GOT3 (cell line): ENCODE data around the gene BIK.
"Not testable (repeated sequence)": the region's sequence is repeated elsewhere in the genome, so short reads cannot be mapped to it uniquely, and the experiment has no call there.

Experiments used
- DNase-seq: peaks from one replicate; lab custom pipeline; 2025; ENCODE audit warnings: mixed read lengths; lab: John Stamatoyannopoulos, UW

BIK gene

GRCh38 chr22:43136255-43136654 is 25.7 kb downstream of the BIK start:
- no peak for DNase-seq

- no peak for DNase-seq
These were observed 26.3 kb downstream of the BIK start for GRCh38 chr22:43136801-43137200.

- no peak for DNase-seq
These were observed 32.5 kb downstream of the BIK start, which contains the start of gene MCAT for GRCh38 chr22:43142880-43143562. MCAT (minus strand) TSS chr22:43143398; CDS start chr22:43143348, 50 bp downstream.

DNA sequence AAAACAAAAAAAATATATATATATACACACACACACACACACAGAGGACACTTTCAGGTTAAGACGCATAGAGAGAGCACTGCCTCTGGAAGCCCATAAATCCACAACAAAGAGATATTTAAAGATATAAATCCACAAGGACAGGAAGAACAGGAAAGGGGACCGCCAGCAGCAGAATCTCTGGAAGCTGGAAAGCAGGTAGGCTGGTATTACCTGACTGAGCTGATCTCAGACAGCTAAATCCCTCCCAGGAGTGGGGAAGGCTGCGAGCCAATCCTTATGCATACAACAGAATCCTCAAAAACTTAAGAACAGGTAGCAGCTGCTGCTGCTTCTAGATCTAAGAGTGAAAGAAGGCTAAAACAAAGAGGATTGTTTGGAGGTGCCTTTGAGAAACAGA is 34.4 kb downstream of the BIK start:
- no peak for DNase-seq

- not testable (repeated sequence) for DNase-seq
These were observed 34.8 kb downstream of the BIK start for GRCh38 chr22:43145371-43145770.

DNA sequence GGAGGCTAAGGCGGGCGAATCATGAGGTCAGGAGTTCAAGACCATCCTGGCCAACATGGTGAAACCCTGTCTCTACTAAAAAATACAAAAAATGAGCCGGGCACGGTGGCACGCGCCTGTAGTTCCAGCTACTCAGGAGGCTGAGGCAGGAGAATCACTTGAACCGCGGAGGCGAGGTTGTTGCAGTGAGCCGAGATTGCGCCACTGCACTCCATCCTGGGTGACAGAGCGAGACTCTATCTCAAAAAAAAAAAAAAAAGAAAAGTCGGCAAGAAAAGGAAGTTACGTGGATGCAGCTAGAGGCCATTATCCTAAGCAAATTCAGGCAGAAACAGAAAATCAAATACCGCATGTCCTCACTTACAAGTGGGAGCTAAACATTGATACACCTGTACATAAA is 35.8 kb downstream of the BIK start:
- not testable (repeated sequence) for DNase-seq

DNA sequence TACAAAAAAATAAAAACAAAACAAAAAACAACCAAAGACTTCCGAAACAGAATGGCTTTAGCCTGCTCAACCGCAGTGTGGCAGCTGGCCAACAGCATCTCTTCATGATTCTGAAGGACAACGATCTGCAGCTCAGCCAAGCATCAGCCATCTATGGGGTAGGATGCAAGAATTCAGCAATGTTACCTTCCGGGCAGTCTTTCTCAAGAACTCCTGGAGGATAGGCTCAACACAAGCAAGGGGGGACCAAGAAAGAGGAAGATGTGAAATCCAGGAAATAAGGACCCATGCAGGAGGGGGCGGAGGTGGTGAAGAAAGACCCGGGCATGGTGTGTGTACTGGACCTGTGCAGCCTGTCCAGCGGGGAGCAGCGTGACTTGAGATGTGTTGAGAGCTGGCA is 37.3 kb downstream of the BIK start:
- DNase-seq, result no peak

GRCh38 chr22:43148581-43148980 is 38.0 kb downstream of the BIK start:
- DNase-seq, result no peak

- DNase-seq, result no peak
These were observed 40.2 kb downstream of the BIK start for GRCh38 chr22:43150731-43151206.

DNA sequence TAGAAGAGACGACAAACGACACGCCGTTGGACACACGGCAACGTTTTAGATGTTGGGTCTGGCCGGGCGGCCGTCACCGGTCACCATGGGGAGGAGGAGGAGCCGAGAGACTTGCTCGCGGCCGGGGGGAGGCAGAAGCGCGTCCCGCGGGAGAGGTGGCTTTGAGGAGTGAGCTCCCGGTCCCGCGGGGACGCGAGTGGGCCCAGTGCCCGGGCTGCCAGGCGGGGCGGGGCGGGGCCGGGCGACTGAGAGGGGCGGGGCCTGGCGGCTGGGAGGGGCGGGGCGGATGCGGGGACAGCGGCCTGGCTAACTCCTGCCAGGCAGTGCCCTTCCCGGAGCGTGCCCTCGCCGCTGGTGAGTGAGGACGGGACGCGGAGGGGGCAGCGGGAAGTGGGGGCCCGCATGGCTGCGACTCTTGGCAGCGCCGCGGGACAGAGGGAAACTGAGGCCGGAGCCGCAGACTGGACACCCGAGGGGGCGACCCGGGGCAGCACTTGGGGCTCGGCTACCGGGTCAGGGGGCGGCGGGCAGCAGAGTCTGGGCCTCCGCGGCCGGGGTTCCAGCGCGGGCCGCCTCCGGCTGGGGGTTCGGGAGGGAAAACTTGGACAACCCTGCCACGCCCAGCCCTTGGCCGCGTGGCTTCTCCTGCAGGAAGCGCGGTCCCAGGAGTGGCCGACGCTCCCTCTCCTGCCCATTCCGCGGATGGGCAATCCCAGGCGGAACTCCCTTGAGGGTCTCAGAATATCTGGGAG is 40.9 kb downstream of the BIK start, which contains the start of gene TSPO:
TSPO (plus strand) TSS at position 309 of the 752 bp plus-strand sequence. CDS start 7,680 bp downstream, outside the sequence.
- DNase-seq, result peak; percentile 55

DNA sequence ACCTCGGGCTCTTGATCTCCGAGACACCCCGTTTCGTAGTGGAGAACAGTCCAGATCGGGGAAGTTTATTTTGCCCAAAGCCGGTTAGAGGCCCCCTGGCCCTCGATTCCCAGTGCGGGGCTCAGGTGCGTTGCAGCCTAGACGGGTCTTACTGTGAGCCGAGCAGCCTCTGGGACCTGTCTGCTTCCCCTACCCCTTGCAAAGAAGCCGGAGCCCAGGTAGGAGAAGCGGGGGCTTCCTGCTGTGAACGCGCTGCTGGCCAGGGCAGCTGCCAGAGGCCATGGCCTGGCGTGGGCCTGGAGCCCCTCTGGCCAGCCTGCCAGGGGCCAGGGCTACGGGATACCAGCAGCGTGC is 41.4 kb downstream of the BIK start:
- no peak for DNase-seq

GRCh38 chr22:43152357-43153071 is 42.0 kb downstream of the BIK start:
- peak; percentile 11 for DNase-seq

- no peak for DNase-seq
These were observed 43.3 kb downstream of the BIK start for GRCh38 chr22:43153899-43154298.

DNA sequence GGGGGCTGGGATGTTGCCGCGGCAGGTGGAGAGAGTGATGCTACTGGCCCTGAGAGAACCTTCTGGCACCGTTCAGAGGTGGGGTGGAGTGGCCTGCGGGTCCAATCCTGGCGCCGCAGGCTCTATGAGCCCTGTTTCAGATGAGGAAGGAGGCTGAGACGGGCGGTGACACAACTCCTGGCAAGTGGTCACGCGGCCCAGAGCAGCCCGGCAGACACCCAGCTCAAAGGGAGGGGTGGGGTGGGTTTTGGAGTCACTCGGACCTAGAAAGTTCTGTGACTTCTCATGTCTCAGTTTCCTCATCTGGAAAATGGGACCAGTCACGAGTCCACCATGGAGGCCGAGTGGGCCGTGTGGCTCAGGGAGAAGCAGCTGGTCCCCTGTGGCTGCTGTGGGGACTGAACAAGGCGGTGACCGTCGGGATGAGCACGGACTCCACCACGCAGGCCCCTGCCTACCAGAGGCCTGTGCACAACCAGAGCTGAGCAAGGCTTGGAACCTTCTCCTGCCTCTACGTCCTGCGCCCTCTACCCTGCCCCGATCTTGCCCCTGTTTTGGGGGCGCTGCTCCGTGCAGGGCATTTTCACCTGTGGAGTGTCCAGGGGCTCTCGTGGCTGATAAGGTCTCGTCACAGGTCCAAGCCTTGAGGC is 44.5 kb downstream of the BIK start:
- DNase-seq, result no peak

GRCh38 chr22:43155789-43156188 is 45.2 kb downstream of the BIK start:
- no peak for DNase-seq

- DNase-seq, result no peak
These were observed 45.9 kb downstream of the BIK start for GRCh38 chr22:43156413-43156812.

GRCh38 chr22:43157874-43158546 is 47.5 kb downstream of the BIK start:
- DNase-seq, result no peak

GRCh38 chr22:43158778-43159483 is 48.4 kb downstream of the BIK start:
- no peak for DNase-seq

GRCh38 chr22:43159484-43160178 is 49.1 kb downstream of the BIK start:
- no peak for DNase-seq

DNA sequence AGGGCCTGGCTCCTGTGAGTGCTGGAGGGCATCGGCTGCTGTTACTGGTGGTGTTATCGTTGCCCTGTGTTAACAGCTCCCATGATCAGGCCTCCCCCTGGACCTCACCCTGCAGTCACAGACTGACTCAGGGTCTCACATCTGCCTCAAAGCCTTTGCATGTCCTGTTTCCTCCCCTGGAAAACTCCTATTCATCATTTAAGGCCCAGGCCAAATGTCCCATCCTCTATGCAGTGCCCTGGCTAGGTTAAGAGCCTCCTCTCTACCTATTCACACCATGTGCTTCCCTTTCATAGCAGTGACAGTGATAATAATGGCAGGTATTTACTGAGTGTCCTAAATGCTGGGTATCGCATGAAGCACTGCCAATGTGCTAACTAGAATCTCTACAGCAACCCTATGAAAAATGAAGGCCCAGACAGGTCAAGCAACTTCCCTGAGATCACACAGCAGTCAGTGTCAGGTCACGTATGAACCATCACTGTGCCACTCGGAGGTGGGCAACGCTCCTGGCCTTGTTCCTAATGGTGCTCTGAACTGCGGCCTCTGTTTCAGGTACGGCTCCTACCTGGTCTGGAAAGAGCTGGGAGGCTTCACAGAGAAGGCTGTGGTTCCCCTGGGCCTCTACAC is 50.1 kb downstream of the BIK start:
- no peak for DNase-seq
